Femur (tissue), 1 donor: ENCODE results near the gene MIPOL1.
"Not testable (repeated sequence)": the region's sequence is repeated elsewhere in the genome, so short reads cannot be mapped to it uniquely, and the experiment has no call there.

Source experiments
- DNase-seq: peaks from one replicate; pipeline ENCODE4 v3.0.0-alpha.2; 2017

Gene MIPOL1

GRCh38 chr14:37469650-37470049 lies 271.9 kb downstream of the MIPOL1 start:
- DNase-seq = no peak

- DNase-seq = no peak
Observed at GRCh38 chr14:37470251-37470650, 272.5 kb downstream of the MIPOL1 start.

DNA sequence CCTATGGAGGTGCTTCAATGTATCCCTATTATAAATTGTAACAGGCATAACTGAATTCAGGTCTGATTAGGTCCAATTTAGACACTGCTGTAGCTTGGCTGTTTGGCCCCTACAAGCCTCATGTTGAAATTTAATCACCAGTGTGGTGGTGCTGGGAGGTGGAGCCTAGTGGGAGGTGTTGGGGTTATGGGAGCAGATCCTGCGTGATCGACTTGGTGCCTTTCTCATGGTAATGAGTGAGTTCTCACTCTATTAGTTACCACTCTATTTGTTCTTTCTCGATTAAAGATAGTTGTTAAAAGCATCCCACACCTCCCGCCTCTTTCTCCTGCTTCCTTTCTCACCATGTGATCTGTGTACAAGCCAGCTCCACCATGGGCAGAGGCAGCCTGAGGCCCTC lies 275.2 kb downstream of the MIPOL1 start:
- DNase-seq = no peak

- DNase-seq = no peak
Observed at GRCh38 chr14:37474191-37474590, 276.5 kb downstream of the MIPOL1 start.

GRCh38 chr14:37480446-37481290 lies 282.9 kb downstream of the MIPOL1 start:
- no peak for DNase-seq

DNA sequence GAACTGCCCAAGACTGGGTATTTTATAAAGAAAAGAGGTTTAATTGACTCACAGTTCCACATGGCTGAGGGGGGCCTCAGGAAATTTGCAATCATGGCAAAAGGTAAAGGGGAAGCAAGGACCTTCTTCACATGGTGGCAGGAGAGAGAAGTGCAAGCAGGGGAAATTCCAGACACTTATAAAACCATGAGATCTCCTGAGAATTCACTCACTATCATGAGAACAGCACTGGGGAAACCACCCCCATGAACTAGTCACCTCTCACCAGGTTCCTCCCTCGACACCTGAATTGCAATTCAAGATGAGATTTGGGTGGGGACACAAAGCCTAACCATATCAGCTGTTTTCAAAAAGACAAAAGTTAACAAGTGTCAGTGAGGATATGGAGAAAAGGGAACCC lies 284.7 kb downstream of the MIPOL1 start:
- no peak for DNase-seq

DNA sequence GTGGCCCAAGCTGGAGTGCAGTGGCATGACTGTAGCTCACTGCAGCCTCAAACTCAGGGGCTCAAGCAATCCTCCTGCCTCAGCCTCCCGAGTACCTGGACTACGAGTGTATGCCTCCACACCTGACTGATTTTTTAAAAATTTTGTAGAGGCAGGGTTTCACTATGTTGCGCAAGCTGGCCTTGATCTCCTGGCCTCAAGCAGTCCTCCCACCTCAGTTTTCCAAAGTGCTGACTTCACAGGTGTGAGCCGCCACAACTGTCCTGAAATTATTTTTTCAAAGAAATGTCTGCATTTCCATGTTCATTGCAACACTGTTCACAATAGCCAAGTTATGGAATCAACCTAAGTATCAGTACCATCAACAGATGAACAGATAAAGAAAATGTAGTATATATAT lies 285.9 kb downstream of the MIPOL1 start:
- DNase-seq = no peak

DNA sequence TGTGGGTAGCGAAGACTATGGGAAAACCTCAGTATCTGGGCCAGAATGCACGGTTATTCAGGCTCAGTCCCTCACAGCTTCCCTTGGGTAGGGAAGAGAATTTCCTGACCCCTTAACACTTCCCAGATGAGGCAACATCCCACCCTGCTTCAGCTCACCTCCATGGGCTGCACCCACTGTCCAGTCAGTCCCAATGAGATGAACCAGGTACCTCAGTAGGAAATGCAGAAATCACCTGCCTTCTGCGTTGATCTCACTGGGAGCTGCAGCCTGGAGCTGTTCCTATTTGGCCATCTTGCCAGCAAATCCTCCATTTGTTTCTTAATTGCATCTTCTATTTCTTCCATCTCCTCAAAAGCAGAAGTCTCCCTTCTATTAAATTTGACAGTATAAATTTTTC lies 292.9 kb downstream of the MIPOL1 start:
- no peak for DNase-seq

GRCh38 chr14:37491076-37491475 lies 293.3 kb downstream of the MIPOL1 start:
- no peak for DNase-seq

GRCh38 chr14:37493606-37494005 lies 295.9 kb downstream of the MIPOL1 start:
- DNase-seq = no peak

- DNase-seq = no peak
Observed at GRCh38 chr14:37497422-37497821, 299.7 kb downstream of the MIPOL1 start.

DNA sequence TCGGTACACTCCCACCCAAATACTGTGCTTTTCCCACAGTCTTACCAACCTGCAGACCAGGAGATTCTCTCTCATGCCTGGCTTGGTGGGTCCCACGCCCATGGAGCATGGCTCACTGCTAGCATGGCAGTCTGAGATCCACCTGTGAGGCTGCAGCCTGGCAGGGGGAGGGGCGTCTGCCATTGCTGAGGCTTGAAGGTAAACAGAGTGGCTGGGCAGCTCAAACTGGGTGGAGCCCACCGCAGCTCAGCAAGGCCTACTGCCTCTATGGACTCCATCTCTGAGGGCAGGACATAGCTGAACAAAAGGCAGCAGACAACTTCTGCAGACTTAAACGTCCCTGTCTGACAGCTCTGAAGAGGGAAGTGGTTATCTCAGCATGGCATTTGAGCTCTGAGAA lies 304.1 kb downstream of the MIPOL1 start:
- DNase-seq = no peak

GRCh38 chr14:37508503-37508902 lies 310.8 kb downstream of the MIPOL1 start:
- no peak for DNase-seq

- DNase-seq = no peak
Observed at GRCh38 chr14:37512173-37512572, 314.4 kb downstream of the MIPOL1 start.

DNA sequence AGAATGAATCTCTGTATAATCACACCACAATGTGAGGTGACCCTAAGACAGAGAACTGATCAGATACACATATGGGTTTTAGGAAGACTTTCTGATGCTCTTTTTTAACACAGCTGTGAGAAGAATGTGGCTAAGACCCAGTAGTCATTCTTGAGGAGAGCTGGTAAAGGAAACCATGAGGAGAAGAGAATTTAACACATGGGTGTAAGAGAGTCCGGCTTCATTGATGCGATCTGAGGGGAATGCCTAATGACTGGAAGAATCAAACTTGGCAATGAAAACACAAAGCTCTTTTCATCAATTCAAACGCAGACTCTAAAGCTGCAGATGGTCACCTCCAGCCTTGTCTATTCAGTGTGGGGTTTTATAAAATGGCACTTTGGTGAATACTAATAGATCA lies 318.0 kb downstream of the MIPOL1 start:
- no peak for DNase-seq

DNA sequence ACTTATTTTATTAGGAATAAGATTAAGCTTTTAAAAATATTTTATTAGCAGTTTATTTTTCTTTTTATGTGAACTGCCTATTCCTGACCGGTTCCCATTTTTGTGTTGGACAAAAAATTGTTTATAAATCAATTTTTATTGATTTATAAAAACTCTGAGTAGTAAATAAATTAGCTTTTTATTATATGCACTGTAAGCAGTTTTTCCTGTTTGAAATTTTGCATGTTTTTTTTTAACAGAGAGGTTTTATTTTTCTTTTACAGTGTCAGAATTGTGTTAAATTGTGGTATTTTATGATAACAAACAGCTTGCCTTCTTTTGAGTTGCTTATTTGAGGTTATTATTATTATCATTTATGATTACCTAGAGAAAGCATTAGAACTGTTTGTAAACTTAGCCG lies 329.3 kb downstream of the MIPOL1 start:
- DNase-seq = no peak

DNA sequence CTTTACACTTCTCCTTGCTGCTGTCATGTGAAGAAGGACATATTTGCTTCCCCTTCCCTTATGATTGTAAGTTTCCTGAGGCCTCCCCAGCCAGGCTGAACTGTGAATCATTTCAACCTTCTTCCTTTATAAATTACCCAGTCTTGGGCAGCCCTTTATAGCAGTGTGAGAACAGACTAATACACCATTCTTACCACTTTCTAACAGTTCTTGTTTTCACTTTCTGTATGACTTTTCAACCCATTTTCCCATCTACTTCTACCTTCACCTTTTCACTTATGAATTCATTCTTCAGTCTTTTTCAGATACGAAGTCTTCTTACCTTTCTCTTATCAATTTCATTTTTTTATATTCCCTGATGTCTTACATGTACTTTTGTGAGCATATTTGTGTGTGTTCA lies 342.3 kb downstream of the MIPOL1 start:
- DNase-seq = no peak

DNA sequence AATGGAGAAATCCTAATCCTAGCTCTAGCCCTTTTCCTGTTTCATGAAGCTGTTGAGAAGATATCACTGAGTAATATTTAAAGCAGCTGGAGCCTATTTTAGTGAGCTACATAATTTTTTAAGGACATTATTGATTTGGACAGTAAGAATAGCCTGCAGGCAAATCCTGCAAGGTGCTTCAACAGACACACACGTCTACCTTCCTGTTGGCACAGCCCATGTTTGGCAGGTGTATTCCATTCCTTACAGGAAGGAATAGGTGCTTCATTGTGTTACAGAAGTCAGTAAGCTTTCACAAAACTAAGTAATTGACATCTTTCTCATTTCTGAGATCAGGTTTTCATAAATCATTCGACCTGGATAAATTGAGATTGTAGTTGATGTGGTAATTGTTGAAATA lies 346.7 kb downstream of the MIPOL1 start:
- DNase-seq = no peak

DNA sequence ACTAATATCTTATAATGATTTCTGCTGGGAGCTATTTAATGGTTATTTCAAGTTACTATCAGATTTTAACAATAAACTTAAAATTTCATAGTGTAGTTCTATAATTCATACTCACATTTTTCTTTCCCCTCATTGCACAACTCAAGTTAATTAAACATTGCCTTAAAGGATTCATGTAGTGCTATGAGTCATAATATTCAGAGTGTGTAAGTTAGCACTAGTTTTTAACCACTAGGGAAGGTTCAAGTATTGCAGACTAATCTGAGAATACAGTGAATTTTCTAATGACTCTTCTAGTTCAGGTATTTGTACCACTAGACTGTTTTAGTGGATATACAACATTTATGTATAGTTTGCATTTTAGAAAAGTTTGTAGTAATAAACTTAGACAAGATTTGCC lies 347.4 kb downstream of the MIPOL1 start:
- DNase-seq = no peak

DNA sequence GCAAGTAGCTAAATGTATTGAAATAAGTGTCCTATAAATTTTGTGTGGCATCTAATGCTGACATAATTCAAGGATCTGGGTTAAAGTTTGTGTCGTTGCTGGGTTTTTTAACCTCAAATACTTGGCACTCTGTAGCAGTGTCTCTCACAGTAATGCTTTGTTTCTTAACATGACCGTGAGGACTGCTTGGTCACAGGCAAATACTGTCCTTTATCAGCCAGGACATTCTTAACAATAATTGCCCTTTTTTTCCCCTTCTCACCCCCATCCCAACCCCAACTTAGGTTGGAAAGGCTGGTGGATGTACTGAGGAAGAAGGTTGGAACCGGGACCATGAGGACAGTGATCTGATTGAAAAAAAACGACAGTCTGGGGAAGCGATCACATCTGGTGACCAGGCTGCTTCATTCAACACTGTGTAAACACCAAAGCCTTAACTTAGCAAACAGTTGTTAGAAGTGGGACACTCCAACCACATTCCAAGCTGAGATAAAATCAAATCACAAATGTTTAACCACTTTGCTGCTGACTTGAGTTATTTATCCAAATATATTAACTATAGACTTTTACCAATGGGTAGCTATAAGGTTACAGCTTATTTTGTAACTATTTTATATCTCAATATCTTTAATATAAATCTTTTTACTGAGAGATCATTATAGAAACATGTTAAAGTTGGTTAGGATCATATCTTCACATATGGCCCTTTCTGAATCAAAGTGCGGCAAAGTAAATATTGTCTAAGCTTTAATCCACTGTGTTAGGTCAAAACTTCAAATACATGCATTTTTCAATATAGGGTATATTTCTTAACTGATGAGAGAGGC lies 349.1 kb downstream of the MIPOL1 start:
- DNase-seq = no peak

DNA sequence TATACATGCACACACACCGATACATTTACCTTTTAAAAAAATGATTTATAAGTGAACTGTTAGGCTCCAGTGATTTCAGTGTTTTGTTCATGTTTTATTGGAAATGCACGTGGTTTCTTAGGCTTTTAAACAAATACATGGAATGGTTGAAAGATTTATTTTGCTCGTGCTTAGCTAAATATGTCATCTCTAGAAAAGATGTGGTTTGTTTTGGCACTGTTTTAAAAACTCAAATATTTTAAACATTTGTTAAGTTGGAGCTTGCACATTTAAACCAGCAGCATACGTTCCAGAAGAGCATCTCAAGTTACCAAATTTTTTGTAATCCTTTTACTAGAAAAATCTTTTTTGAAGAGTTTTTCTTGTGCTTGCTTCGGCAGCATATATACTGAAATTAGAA lies 352.8 kb downstream of the MIPOL1 start:
- no peak for DNase-seq

- DNase-seq = no peak
Observed at GRCh38 chr14:37551119-37551518, 353.4 kb downstream of the MIPOL1 start.

- no peak for DNase-seq
Observed at GRCh38 chr14:37553935-37554550, 356.3 kb downstream of the MIPOL1 start.

- not testable (repeated sequence) for DNase-seq
Observed at GRCh38 chr14:37555596-37555995, 357.9 kb downstream of the MIPOL1 start.
